GF-D8 (cell line): ENCODE results near the gene CA7.
"Not testable (repeated sequence)": the region's sequence is repeated elsewhere in the genome, so short reads cannot be mapped to it uniquely, and the experiment has no call there.

ENCODE experiments used
- DNase-seq: peaks from one replicate; lab custom pipeline; 2025; lab: John Stamatoyannopoulos, UW

Gene CA7

GRCh38 chr16:66873685-66874055 is 29.5 kb downstream of the CA7 start:
- DNase-seq: no peak

DNA sequence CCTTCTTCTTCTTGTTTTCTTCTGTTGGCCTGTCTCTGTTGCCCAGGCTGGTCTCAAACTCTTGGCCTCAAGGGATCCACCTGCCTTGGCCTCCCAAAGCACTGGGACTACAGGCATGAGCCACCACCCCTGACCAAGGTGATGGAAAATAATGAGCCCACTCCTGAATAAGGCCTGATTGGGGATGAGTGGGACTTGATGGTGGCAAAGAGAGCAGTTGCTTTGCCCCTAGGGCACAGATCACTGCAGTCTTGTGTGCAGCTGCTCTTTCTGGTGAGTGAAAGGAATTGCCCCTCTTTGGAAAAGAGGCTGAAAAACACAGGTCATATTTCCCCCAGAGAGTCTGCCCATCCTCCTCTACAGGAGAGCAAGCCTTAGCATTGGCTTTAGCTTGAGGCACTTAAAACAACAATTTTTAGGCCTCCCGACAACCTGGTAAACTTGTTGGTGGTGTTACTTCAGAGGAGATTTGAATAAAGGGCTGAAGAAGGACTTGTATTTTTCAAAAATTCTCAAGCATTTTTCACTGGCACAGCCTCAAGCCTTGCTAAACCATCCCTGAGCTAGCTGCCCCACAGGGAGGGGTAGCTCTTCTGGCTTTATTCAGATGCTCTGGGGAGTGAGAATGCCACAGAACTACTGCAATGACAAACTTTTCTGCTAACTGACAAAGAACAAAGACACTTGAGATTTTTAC is 30.0 kb downstream of the CA7 start:
- DNase-seq: no peak

GRCh38 chr16:66878067-66878466 is 33.9 kb downstream of the CA7 start:
- peak; percentile 97 for DNase-seq

DNA sequence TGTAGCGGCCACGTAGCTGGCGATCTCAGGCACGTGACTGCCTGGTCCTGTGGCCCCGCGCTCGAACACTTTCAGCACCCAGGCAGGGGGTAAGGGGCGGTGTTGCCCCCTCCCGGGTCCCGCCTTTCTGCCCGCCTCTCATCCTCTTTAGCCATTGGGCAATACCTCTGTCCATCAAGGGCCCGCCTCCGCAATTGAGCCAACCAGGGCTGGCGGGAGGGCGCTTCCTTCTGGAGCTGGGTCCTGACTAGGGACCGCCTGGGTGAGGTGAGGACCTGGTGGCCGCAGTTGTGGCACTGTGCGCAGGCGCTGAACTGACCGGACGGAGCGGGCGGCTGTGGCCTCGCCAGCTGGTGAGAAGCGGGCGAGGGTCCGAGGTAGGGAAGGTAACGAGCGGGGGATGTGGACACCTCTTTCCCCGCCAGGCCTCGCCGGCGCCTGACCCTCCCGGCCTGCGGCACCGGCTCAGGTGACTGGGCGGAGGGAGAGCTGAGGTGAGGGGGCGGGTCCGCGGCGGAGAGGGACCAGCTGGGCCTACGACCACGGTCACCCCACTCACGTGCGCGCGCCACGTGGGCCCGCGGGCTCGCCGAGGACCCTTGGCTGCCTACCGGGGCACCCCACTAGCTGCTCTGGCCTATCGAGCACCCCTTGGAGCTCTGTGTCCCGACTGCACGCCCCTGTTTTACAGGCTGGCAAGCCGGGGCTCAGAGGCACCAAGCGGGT is 36.2 kb downstream of the CA7 start, which contains the start of gene PDP2:
PDP2 (plus strand) TSS at position 228 of the 726 bp plus-strand sequence. CDS start 3,770 bp downstream, outside the sequence.
- DNase-seq: peak; percentile 89

DNA sequence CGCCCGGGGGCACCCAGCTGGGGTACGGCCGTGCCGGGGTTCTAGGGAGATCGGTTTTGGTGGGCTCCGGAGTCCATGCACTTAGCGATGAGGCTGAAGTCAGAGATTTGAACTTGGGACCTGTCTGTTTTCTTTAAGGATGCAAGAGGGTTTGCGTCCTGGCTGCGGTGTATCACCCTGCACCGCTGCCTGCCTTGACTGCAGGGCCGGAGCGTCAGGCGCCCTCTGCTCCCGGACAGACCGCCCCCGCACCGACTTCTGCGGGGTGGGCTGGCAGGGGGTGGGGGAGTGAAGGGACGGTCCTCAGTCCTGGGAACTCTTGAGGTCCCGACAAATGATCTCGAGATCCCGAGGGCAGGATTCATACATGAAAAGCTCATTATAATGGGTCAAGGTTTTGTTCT is 36.8 kb downstream of the CA7 start:
- DNase-seq: no peak

DNA sequence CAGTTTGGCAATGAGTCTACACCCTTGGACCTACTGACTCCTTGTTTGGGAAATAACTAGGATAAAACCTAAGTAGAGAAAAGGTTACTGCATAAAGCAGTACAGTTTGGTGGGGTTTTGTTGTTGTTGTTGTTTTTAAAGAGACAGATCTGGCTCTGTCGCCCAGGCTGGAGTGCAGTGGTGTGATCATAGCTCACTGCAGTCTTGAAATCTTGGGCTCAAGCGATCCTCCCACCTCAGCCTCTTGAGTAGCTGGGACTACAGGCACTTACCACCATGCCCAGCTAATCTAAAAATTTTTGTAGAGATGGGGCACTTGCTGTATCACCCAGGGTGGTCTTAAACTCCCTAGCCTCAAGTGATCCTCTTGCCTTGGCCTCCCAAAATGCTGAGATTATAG is 37.3 kb downstream of the CA7 start:
- DNase-seq: no peak

DNA sequence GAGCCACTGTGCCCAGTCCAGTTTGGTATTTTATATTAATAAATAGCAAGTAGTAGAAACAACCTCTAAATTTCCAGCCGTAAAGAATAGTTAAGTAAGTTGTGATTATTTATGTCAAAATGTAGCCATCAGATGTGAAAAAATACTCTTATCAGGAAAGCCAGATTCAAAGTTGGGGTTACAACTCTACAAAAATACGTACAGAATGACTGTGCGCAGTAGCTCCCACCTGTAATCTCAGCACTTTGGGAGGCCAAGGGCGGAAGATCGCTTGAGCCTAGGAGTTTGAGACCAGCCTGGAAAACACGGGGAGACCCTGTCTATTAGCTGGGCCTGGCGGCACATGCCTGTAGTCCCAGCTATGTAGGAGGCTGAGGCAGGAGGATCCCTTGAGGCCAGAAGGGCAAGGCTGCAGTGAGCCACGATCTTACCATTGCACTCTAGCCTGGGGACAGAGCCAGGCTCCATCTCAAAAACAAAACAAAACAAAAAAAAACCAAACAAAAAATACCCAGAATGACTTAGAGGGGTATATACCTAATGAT is 37.8 kb downstream of the CA7 start:
- DNase-seq: no peak

GRCh38 chr16:66882702-66883101 is 38.5 kb downstream of the CA7 start:
- no peak for DNase-seq

DNA sequence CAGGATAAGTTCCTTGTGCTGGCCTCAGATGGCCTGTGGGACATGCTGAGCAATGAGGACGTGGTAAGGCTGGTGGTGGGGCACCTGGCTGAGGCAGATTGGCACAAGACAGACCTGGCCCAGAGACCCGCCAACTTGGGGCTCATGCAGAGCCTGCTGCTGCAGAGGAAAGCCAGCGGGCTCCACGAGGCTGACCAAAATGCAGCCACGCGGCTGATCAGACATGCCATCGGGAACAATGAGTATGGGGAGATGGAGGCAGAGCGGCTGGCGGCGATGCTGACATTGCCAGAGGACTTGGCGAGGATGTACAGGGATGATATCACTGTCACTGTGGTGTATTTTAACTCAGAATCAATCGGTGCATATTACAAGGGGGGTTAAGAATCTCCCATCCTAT is 41.3 kb downstream of the CA7 start:
- no peak for DNase-seq

- DNase-seq: no peak
Observed at GRCh38 chr16:66886321-66886720, 42.1 kb downstream of the CA7 start.

DNA sequence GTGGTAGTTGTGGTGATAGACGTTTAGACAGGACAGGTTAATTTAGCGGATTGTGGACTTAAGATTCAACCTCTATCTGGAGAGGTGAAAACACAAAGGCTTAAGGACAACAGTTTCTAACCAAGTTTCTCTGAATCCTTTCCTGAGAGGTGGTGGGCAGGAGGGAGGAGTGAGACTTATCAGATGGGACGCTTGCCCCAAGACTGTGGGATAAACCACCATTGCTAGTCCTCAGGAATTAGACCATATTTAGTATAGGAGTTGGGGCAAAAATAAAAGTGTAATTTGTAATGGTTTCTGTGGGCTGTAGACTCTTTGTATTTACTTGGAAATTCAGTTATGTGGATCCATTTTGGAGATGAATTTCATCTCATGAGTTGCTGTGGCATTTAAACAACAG is 42.7 kb downstream of the CA7 start:
- no peak for DNase-seq

GRCh38 chr16:66888647-66889615 is 44.7 kb downstream of the CA7 start:
- DNase-seq: no peak

- DNase-seq: no peak
Observed at GRCh38 chr16:66889622-66890021, 45.4 kb downstream of the CA7 start.

GRCh38 chr16:66890799-66891198 is 46.6 kb downstream of the CA7 start:
- no peak for DNase-seq

DNA sequence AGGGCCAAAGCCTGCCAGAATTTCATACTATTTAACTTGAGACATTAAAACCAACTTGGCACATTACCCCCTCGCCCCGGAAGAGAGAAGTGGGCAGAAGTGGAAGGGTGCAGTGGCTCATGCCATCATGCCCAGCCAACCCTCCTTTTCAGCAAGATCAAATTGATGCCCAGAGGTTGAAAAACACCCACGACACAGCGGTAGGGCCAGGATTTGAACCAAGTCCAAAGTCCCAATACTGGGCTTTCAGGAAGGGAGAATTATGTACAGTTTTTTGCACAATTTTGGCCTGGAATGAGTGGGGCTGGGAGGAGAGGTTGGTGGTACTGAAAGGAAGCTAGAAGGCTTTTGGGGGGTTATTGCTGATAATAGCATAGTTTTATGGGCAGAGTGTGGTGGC is 47.1 kb downstream of the CA7 start:
- no peak for DNase-seq

DNA sequence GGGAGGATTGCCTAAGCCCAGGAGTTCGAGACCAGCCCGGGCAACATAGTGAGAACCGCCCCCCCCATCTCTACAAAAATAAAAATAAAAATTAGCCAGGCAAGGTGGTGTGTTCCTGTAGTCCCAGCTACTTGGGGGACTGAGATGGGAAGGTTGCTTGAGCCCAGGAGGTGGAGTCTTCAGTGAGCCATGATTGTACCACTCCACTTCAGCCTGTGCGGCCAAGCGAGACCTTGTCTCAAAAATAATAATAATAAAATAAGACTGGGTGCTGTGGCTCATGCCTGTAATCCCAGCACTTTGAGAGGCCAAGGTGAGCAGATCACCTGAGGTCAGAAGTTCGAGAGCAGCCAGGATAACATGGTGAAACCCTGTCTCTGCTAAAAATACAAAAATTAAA is 47.6 kb downstream of the CA7 start:
- DNase-seq: no peak

DNA sequence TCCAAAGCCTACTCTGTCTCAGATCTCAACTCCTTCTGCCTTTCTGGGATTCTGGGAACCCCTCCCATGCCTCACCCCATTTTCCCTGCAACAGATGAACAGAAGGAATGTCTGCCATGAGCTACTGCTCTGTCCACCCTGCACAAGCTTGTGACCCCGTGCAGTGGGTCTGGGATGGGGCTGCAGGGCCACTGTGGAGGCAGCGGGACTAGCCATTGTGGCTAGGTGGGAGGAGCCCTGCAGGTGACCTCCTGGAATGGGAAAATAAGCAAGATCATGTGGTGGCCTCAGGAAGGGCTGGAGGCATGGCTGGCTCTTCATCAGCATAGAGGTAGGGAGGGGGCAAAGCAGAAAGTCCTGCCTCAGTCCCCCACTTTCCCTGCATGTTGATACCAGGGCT is 49.8 kb downstream of the CA7 start:
- no peak for DNase-seq

DNA sequence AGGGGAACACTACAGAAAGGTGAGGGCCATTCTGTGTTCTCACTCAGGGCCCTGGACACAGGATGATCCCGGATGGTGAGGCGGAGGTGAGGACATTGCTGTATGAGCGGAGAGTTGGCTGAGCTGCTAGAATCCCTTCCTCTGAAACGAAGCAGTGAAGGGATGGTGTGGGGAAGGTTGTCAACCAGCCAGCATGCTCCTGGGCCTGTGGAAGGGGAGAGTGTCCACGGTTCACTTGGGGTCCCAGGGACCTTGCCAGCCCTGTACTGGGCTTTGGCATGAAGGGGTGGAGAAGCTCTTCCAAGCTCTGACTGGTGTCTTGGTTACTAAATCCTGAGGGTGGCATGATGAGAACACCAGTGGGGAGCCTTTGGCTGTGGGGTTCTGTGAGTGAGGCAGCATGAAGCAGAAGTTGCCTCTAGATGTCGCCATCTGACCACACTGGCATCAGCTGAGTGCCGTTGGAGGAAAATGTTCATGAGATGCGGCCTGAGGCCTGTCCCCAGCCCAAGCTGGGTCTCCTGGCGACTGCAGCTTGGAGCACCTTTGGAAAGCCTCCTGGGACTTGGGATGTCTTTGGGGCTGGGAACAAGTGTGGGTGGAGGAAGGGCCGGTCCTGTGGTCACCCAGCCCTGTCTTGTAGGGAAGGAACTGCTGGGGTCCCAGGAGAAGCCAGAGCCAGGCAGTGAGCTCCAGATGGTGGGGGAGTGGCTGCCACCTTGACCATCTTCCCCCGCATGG is 50.9 kb downstream of the CA7 start:
- peak; percentile 15 for DNase-seq

DNA sequence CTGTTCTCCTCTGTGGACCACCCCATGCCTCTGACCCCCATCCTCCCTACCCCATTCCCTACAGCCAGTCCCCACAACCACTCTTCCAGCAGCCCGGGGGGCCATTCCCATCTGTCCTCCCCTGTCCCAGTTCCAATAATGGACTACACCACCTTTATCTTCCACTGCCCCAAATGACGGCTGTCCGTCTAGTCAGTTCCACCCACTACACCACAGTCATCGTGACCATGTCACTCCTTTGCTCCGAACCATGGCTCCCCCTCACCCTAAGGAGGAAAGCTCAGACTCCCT is 51.4 kb downstream of the CA7 start:
- DNase-seq: no peak

GRCh38 chr16:66895999-66896398 is 51.8 kb downstream of the CA7 start:
- DNase-seq: no peak

GRCh38 chr16:66896682-66897081 is 52.5 kb downstream of the CA7 start:
- not testable (repeated sequence) for DNase-seq

- no peak for DNase-seq
Observed at GRCh38 chr16:66898207-66898606, 54.0 kb downstream of the CA7 start.
